ENCODE measurements around the gene LRRN3.

The LRRN3 gene

DNA sequence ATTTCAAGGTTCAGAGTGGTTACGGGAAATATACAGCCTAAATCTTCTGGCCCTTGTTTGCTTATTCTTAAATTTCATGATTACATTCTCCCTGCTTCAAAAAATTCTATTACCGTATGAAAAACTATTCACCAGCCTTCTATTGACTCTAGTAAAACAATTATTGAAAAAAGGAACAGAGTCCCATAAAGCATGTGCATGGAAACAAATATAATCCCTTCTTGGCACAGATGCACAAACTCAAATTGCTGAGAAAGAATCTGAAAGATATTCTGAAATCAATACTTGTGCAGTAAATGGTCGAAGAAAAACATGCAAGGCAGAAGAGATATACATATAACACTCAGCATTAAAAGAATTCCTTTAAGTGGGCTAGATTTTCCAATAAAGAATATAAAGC is 83.6 kb downstream of the LRRN3 start:
- Histone ChIP-seq H3K4me3 (ENCODE audit: low read length in 2 of 2) (no peak overlapping the region), H3K9ac (ENCODE audit: low read depth in 1 of 2, low read length in 2 of 2) (no peak overlapping the region), H3K4me1 (ENCODE audit: control insufficient read depth in 2 of 2, insufficient read depth in 2 of 2, low read length in 2 of 2) (no peaks in the 10 kb centered on the region), H3K27me3 (ENCODE audit: control insufficient read depth in 2 of 2, insufficient read depth in 2 of 2, low read length in 2 of 2) (no peaks in the 10 kb centered on the region), H3K27ac (ENCODE audit: low read depth in 2 of 2, low read length in 2 of 2) (no peak overlapping the region), H3K36me3 (ENCODE audit: control insufficient read depth in 2 of 2, insufficient read depth in 2 of 2, low read length in 2 of 2) (no peaks in the 10 kb centered on the region), H3K9me3 (ENCODE audit: control insufficient read depth in 2 of 2, low read length in 2 of 2) (no peaks in the 10 kb centered on the region)

Measured in mucosa of rectum (tissue), 2 donors.